GM12801 (cell line): Measurements from ENCODE around the gene SPATA25.

Source experiments
- CTCF ChIP-seq: IDR thresholded peaks from one replicate; pipeline ENCODE4 v1.5.1; 2011; ENCODE audit warnings: control low read depth; ENCODE audit not compliant: insufficient read length; ENCODE audit errors: extremely low read depth

The SPATA25 gene, protein sequence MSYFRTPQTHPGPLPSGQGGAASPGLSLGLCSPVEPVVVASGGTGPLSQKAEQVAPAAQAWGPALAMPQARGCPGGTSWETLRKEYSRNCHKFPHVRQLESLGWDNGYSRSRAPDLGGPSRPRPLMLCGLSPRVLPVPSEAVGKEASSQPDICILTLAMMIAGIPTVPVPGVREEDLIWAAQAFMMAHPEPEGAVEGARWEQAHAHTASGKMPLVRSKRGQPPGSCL

GRCh38 chr20:45887346-45887715, at the start of gene SPATA25:
Gene SPATA25, minus strand, starts transcription at chr20:45887622. Its CDS starts 32 bp downstream, at chr20:45887590.
- no peak for TF ChIP-seq CTCF

DNA sequence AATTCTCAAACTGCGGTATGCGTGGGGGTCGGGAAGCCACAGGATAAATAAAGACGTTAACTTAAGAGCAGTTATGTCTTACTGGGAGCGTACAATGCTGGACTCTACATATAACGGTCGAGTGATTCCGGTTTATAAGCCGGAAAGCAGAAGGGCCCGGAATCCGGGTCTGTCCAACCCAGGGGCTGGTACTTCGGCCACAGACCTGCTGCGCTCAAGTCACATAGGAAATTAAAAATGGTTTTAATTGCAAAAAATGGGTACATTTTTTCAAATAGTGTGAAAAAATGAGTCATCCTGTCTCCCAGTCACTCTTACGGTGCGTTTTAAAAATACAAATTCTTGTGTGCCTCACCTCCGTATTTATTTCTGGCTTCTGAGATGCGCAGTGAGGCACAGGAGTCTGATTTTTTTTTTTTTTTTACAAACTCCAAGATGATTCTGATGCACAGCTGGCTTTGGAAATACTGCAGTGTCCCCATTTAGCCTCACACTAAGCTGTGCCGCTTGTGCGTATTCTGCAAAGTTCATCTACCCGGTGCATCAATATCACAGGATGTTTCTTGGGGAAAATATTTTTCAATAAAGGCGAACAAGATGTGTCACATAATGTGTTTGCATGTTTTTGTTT, 48.1 kb upstream of the SPATA25 start:
- TF ChIP-seq CTCF: no peak

DNA sequence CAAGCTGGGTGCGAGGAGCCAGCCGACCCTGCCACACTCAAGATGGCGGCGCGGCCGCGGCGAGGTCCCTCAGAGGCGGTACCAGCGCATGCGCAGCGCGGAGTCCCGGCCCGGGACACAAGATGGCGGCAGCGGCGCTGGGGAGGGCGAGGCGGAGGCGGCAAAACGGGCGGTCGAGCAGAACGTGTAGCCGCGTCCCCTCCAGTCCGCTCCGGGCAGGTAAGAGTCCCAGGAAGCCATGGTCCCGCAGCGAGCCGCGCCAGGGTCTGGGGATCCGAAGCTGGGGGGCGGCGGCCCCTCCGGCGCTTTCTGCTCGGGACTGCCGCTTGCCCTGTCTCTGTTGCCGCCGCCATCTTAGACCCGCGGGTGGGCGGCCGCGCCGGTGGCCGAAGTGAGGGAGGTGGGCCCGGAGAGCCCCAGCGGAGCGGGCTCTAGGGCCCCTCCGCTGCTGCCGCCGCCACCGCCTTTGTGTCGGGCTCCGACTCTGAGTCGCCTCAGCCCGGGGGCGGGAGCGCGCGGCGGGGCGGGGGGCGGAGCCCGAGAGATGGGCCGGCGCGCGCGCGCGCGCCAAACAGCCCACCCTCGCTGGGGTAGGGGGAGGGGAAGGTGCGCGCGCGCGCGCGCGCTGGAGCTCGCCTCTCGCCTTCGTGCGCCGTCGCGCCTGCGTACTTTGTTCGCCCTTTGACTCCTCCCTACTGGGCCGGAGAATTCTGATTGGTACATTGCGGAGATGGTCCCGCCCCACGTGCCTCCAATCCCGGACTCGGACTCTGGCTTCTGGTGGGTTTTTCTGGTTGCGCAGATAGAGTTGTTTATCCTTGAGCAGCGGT, 47.4 kb upstream of the SPATA25 start, which contains the start of gene PCIF1:
Gene PCIF1, plus strand, starts transcription at position 98 of the 830 bp plus-strand sequence. CDS start 4,317 bp downstream, outside the sequence.
- TF ChIP-seq CTCF: no peak

DNA sequence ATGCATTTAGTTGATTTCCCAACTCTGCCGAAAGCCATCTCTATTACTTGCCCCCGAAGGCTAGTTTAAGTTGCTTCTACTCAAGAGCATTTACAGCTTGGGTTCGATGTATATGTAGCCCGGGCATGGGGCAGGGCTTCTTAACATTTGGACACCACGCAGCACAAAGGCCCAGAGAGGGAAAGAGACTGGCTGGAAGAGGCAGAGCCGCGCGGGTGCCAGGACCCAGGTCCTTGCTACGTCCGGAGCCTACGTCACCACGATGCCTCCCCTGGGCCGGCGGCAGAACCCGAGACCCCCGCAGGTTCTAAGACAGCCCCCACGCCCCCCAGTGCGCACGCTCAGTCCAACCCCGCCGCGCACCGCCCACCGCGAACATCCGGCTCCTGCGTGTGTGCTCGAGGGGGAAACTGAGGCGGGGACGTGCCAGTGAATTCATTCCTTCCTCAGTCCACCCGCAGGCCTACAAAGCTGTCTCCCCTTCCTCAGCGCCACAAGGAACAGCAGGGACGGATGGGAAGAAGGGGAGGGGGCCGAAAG, 46.7 kb upstream of the SPATA25 start:
- no peak for TF ChIP-seq CTCF

GRCh38 chr20:45933266-45934045, 46.0 kb upstream of the SPATA25 start:
- no peak for TF ChIP-seq CTCF

GRCh38 chr20:45927071-45927878, 39.9 kb upstream of the SPATA25 start:
- no peak for TF ChIP-seq CTCF
